K562 (cell line): ENCODE results near the gene ZBTB8A. TPM values are rescaled to one million over a fixed set of nuclear protein-coding genes. Genes with fewer than 3 reads are reported as not detected.

ENCODE experiments used
- ATAC-seq: fragments of 200-7000 bp; cut with Tn5 transposase; 3 replicates; pipeline ENCODE4 v1.9.1; 2020; ENCODE audit warnings: moderate library complexity
- BruUV-seq: library from RNA; stranded (reverse); fragments of 400-500 nt; replicated peaks from 2 replicates; lab custom pipeline; 2021; lab: Mats Ljungman, UMichigan
- CTCF ChIA-PET: fragments of 300-600 bp; formaldehyde crosslinking; extraction: SDS; loops from one replicate; lab custom pipeline; 2021; ENCODE audit warnings: low intra/inter-chr PET ratio; lab: Yijun Ruan, JAX
- POLR2A ChIA-PET: fragments of 300-600, 350-650 bp; sonication (Branson Sonifier 250); formaldehyde crosslinking; extraction: SDS; loops from one replicate; lab custom pipeline; 2021; ENCODE audit warnings: antibody characterized with exemption, inconsistent platforms; lab: Yijun Ruan, JAX
- DNase-seq, 4 experiments: peaks; one replicate each; pipeline versions ENCODE4 v3.0.0 to v3.0.0-alpha.2; 2011 to 2018; ENCODE audit warnings: low spot score in 3 of 4, mixed read lengths in 3 of 4; ENCODE audit errors: extremely low read depth in 1 of 4
- FAIRE-seq: peaks from 2 replicates; lab custom pipeline; 2011; peaks lifted over from hg19 to GRCh38; lab: Jason Lieb, UNC
- H2AFZ ChIP-seq: 2 replicates; pipeline ENCODE4 v1.6.0; 2011; ENCODE audit warnings: low read depth, low read length, control low read depth, inconsistent platforms
- H3K27ac ChIP-seq: fragments of 200-600 bp; 3 replicates; pipeline ENCODE4 v1.8.0; 2011; ENCODE audit warnings: low read depth, mild to moderate bottlenecking, control low read depth, inconsistent platforms, low read length, moderate library complexity, mixed read lengths; ENCODE audit errors: extremely low read depth
- H3K27me3 ChIP-seq, 2 experiments: fragments of 300-600 bp in 1 of 2; 2 replicates in 1 of 2; 3 replicates in 1 of 2; pipeline versions ENCODE4 v1.6.0 to v1.8.0; 2011; ENCODE audit warnings: inconsistent platforms in 2 of 2, low read length in 2 of 2, mild to moderate bottlenecking in 1 of 2, mixed read lengths in 1 of 2, moderate library complexity in 1 of 2; ENCODE audit not compliant: control insufficient read depth in 2 of 2, insufficient read depth in 2 of 2
- H3K36me3 ChIP-seq: fragments of 300-600 bp; 3 replicates; pipeline ENCODE4 v1.8.0; 2011; ENCODE audit warnings: mild to moderate bottlenecking, low read length, inconsistent platforms; ENCODE audit not compliant: control insufficient read depth, insufficient read depth
- H3K4me1 ChIP-seq, 2 experiments: fragments of 200-600 bp in 1 of 2; replicated peaks in 1 of 2; 2 replicates in 1 of 2; 3 replicates in 1 of 2; pipeline versions ENCODE4 v1.5.1 to v1.8.0; 2011; ENCODE audit warnings: inconsistent platforms in 2 of 2, low read length in 2 of 2, mild to moderate bottlenecking in 1 of 2, mixed read lengths in 1 of 2, moderate library complexity in 1 of 2; ENCODE audit not compliant: control insufficient read depth in 2 of 2, insufficient read depth in 2 of 2
- H3K4me2 ChIP-seq: 2 replicates; pipeline ENCODE4 v1.6.1; 2011; ENCODE audit warnings: low read length, control low read depth, inconsistent platforms, mixed read lengths; ENCODE audit not compliant: insufficient read depth
- H3K4me3 ChIP-seq: fragments of 200-600 bp; sonication (generic), shearing (Covaris generic); 2 replicates; pipeline ENCODE4 v1.5.1; 2016; ENCODE audit warnings: control low read depth, inconsistent platforms
- H3K79me2 ChIP-seq: fragments of 200-600 bp; 3 replicates; pipeline ENCODE4 v1.8.0; 2011; ENCODE audit warnings: low read length, inconsistent platforms; ENCODE audit not compliant: control insufficient read depth, insufficient read depth
- H3K9ac ChIP-seq, 2 experiments: 2 replicates each; pipeline versions ENCODE4 v1.6.0 to v1.6.1; 2011; ENCODE audit warnings: low read depth in 2 of 2, low read length in 2 of 2, control low read depth in 1 of 2, inconsistent platforms in 1 of 2, mild to moderate bottlenecking in 1 of 2, mixed read lengths in 1 of 2; ENCODE audit not compliant: insufficient read depth in 1 of 2
- H3K9me1 ChIP-seq: one replicate; pipeline ENCODE4 v1.6.0; 2011; ENCODE audit warnings: inconsistent platforms, mild to moderate bottlenecking, low read length, moderate library complexity; ENCODE audit not compliant: control insufficient read depth, insufficient read depth
- H3K9me3 ChIP-seq: replicated peaks from 2 replicates; pipeline ENCODE4 v1.5.1; 2011; ENCODE audit warnings: low read depth, low read length, inconsistent platforms; ENCODE audit not compliant: control insufficient read depth, insufficient read depth
- H4K20me1 ChIP-seq: replicated peaks from 2 replicates; pipeline ENCODE4 v1.6.1; 2011; ENCODE audit warnings: low read length, inconsistent platforms, mixed read lengths; ENCODE audit not compliant: control insufficient read depth, insufficient read depth
- MAFF ChIP-seq: IDR thresholded peaks from 2 replicates; pipeline ENCODE4 v1.6.1; 2012; ENCODE audit warnings: low read length, improper control_type of control experiment
- PHF21A ChIP-seq: fragments of 450-650 bp; IDR thresholded peaks from 2 replicates; pipeline ENCODE4 v1.6.1; 2017; ENCODE audit warnings: low read depth, borderline replicate concordance
- POLR3A ChIP-seq: IDR thresholded peaks from 2 replicates; pipeline ENCODE4 v1.6.1; 2011; ENCODE audit warnings: borderline replicate concordance, mild to moderate bottlenecking, moderate library complexity; ENCODE audit not compliant: insufficient read length, insufficient read depth; ENCODE audit errors: extremely low read depth
- WGBS: fragments of 100-300 bp; shearing (Covaris generic); methylation state at CpG from one replicate; pipeline ENCODE4 v1.1.6; 2016; ENCODE audit warnings: low coverage, mixed read lengths; ENCODE audit not compliant: insufficient coverage; ENCODE audit errors: missing lambda C conversion rate; 5-methylcytosine and 5-hydroxymethylcytosine counted together
- in situ Hi-C: fragments of 300-500 bp; cut with MboI; formaldehyde crosslinking; loops from 4 replicates; pipeline ENCODE4 v1.15.0; 2018; ENCODE audit warnings: inconsistent platforms, mixed read lengths
- intact Hi-C: fragments of 100-400 bp; cut with micrococcal nuclease; formaldehyde crosslinking; loops from 2 replicates; pipeline ENCODE4 v1.14.2; 2022
- polyA plus RNA-seq, 8 experiments: library from polyadenylated mRNA; depleted of rRNA in 4 of 8; stranded (reverse) in 5 of 8; unstranded in 3 of 8; fragments of >200 nt; fragmentation: Nextera tagmentation in 2 of 8; fragmentation: Illumina TruSeq in 1 of 8; extraction: Ambion mirVana in 2 of 8; extraction: Trizol in 1 of 8; gene quantifications; 2 replicates each; pipeline versions ENCODE4 v1.2.1 to v1.2.3, GENCODE V29; 2011 to 2014; ENCODE audit warnings: inconsistent platforms in 1 of 8, missing spikeins in 1 of 8
- total RNA-seq, 7 experiments: library from RNA; depleted of rRNA in 6 of 7; stranded (reverse); fragments of >200 nt in 6 of 7; fragmentation: Illumina TruSeq in 2 of 7; extraction: Trizol in 2 of 7; gene quantifications; 2 replicates each; pipeline versions ENCODE4 v1.2.1 to v1.2.3, GENCODE V29; 2011 to 2021; ENCODE audit warnings: low replicate concordance in 1 of 7
- TF ChIP-seq, protein P1 (sequence below), 2 experiments: IDR thresholded peaks; 2 replicates each; pipeline ENCODE4 v1.6.1; 2011; ENCODE audit warnings: borderline replicate concordance in 1 of 2, control low read depth in 1 of 2, low read depth in 1 of 2, low read length in 1 of 2, mild to moderate bottlenecking in 1 of 2, mixed read lengths in 1 of 2, moderate library complexity in 1 of 2; ENCODE audit not compliant: insufficient read depth in 1 of 2, insufficient read length in 1 of 2, poor library complexity in 1 of 2, severe bottlenecking in 1 of 2; ENCODE audit errors: extremely low read depth in 1 of 2

ZBTB8A gene
- total and polyA plus RNA-seq, 9 of the 15 experiments (the other 6 are each of a cell fraction or from before 2014, with no cell fraction given): 0.01 to 0.64 (median 0.09) TPM

DNA sequence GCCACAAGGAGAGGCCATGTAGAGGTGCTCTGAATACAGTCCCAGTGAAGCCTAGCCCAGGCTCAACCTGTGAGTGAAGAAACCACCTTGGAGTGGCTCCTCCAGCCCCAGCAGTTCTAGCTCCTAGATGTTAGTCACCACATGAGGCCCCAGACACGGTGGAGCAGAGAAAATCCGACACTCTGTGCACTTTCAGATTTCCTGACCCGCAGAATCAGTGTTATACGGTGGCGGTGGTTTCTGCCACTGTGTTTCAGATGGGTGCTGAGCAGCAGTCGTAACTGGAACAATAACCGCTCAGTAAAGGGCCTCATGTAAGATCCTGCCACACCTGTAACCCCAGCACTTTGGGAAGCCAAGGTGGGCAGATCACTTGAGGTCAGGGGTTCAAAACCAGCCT is 36.1 kb upstream of the ZBTB8A start:
- H3K9me3 ChIP-seq: no peaks in the 10 kb centered on the region
- 32% methylated on average over 7 of the region's 7 CpGs for WGBS
- no peak overlapping the region for H3K4me3 ChIP-seq
- no peaks in the 10 kb centered on the region for H3K9me1 ChIP-seq
- ATAC-seq (no peak), FAIRE-seq (no peak), DNase-seq (no peak)
- intact Hi-C loops: loop anchor here (5.0 kb wide), 2 partner anchors 56 to 151 kb away; no protein-coding TSS in a partner anchor
- no peaks in the 10 kb centered on the region for H4K20me1 ChIP-seq
- in situ Hi-C loops: no loop called here
- BruUV-seq: no TSS peak
- H3K79me2 ChIP-seq: no peaks in the 10 kb centered on the region
- no peak overlapping the region; a peak in 1 of 4 replicates for H3K9ac ChIP-seq
- H3K4me1 ChIP-seq: peaks cover 3 to 11% of the 10 kb centered on the region in 2 experiments; a peak in 4 of 5 replicates
- peaks cover 6 to 20% of the 10 kb centered on the region in 2 experiments; a peak in 4 of 5 replicates for H3K27me3 ChIP-seq
- ChIA-PET POLR2A (interaction anchor here (0.5 kb wide), 1 partner anchor 585 kb away, joined by 4 read pairs; no protein-coding TSS in a partner anchor), CTCF (no interaction called here)
- TF ChIP-seq POLR3A: no peak
- TF ChIP-seq, protein P1, sequence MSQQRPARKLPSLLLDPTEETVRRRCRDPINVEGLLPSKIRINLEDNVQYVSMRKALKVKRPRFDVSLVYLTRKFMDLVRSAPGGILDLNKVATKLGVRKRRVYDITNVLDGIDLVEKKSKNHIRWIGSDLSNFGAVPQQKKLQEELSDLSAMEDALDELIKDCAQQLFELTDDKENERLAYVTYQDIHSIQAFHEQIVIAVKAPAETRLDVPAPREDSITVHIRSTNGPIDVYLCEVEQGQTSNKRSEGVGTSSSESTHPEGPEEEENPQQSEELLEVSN (IDR thresholded peaks at IDR 0.05; ENCODE audit: borderline replicate concordance in 1 of 2, extremely low read depth in 1 of 2, insufficient read depth in 1 of 2, insufficient read length in 1 of 2, low read depth in 1 of 2, low read length in 1 of 2, poor library complexity in 1 of 2, severe bottlenecking in 1 of 2): no peak
- no peak for TF ChIP-seq MAFF
- TF ChIP-seq PHF21A: no peak
- H2AFZ ChIP-seq: no peak overlapping the region
- no peaks in the 10 kb centered on the region for H3K36me3 ChIP-seq
- H3K4me2 ChIP-seq: no peak overlapping the region
- no peak overlapping the region for H3K27ac ChIP-seq
